HepG2 (cell line): ENCODE measurements around the gene MXRA8. TPM values are rescaled to one million over a fixed set of nuclear protein-coding genes. Genes with fewer than 3 reads are reported as not detected.
A peak's percentile ranks its signal among the peaks of the same experiment; 100 is the strongest.

Experiments used
- AKAP8 ChIP-seq: sonication (generic); formaldehyde crosslinking; IDR thresholded peaks from 2 replicates; pipeline ENCODE4 v1.5.1; 2020; ENCODE audit warnings: mild to moderate bottlenecking, missing genetic modification reagents
- CC2D1A ChIP-seq: sonication (generic); formaldehyde crosslinking; IDR thresholded peaks from 2 replicates; pipeline ENCODE4 v1.8.1; 2023; ENCODE audit warnings: mild to moderate bottlenecking, missing genetic modification reagents
- EP300 ChIP-seq, 3 experiments: sonication (generic) in 1 of 3; formaldehyde crosslinking in 1 of 3; IDR thresholded peaks; 2 replicates each; pipeline versions ENCODE4 v1.5.1 to v1.6.1; 2011 to 2020; ENCODE audit warnings: low read depth in 2 of 3, low read length in 2 of 3, borderline replicate concordance in 1 of 3, improper control_type of control experiment in 1 of 3, mild to moderate bottlenecking in 1 of 3, missing genetic modification reagents in 1 of 3, moderate library complexity in 1 of 3
- ETV5 ChIP-seq: IDR thresholded peaks from 2 replicates; pipeline ENCODE4 v1.6.1; 2018; ENCODE audit warnings: missing biosample characterization, missing genetic modification reagents, inconsistent platforms, borderline replicate concordance
- FOSL2 ChIP-seq: sonication (generic); formaldehyde crosslinking; IDR thresholded peaks from 2 replicates; pipeline ENCODE4 v1.4.0; 2020; ENCODE audit warnings: missing genetic modification reagents
- GPN1 ChIP-seq: sonication (generic); formaldehyde crosslinking; IDR thresholded peaks from 2 replicates; pipeline ENCODE4 v1.5.1; 2020; ENCODE audit warnings: missing genetic modification reagents, borderline replicate concordance
- RCOR2 ChIP-seq: IDR thresholded peaks from 2 replicates; pipeline ENCODE4 v1.6.1; 2016; ENCODE audit warnings: missing biosample characterization, missing genetic modification reagents
- SUZ12 ChIP-seq: fragments of 150-350 bp; IDR thresholded peaks from 2 replicates; pipeline ENCODE4 v1.6.1; 2014; ENCODE audit warnings: low read depth, low read length
- ZBTB2 ChIP-seq: sonication (generic); formaldehyde crosslinking; IDR thresholded peaks from 2 replicates; pipeline ENCODE4 v1.8.0; 2022; ENCODE audit warnings: low read depth, missing genetic modification reagents
- ZNF180 ChIP-seq: sonication (generic); formaldehyde crosslinking; IDR thresholded peaks from 2 replicates; pipeline ENCODE4 v1.4.0; 2020; ENCODE audit warnings: low read depth, missing genetic modification reagents, borderline replicate concordance
- ZNF441 ChIP-seq: sonication (generic); formaldehyde crosslinking; IDR thresholded peaks from 2 replicates; pipeline ENCODE4 v1.7.0; 2021; ENCODE audit warnings: missing genetic modification reagents, borderline replicate concordance
- ZNF589 ChIP-seq: sonication (generic); formaldehyde crosslinking; conservative IDR thresholded peaks from 2 replicates; pipeline ENCODE4 v1.8.0; 2022; ENCODE audit warnings: mild to moderate bottlenecking, moderate library complexity, missing genetic modification reagents
- ZNF781 ChIP-seq: sonication (generic); formaldehyde crosslinking; IDR thresholded peaks from 2 replicates; pipeline ENCODE4 v1.5.1; 2020; ENCODE audit warnings: borderline replicate concordance, mild to moderate bottlenecking, missing genetic modification reagents; ENCODE audit errors: not compliant biosample characterization
- ZNF816 ChIP-seq: sonication (generic); formaldehyde crosslinking; IDR thresholded peaks from 2 replicates; pipeline ENCODE4 v1.8.0; 2022; ENCODE audit warnings: missing genetic modification reagents, mild to moderate bottlenecking, borderline replicate concordance
- ZSCAN21 ChIP-seq: sonication (generic); formaldehyde crosslinking; IDR thresholded peaks from 2 replicates; pipeline ENCODE4 v1.8.0; 2022; ENCODE audit warnings: mild to moderate bottlenecking, missing genetic modification reagents, moderate library complexity, borderline replicate concordance
- polyA plus RNA-seq, 8 experiments: library from polyadenylated mRNA; depleted of rRNA in 3 of 8; stranded (reverse) in 7 of 8; unstranded in 1 of 8; fragments of >200 nt; fragmentation: Illumina TruSeq in 4 of 8; extraction: Trizol in 4 of 8; gene quantifications; 2 replicates each; pipeline versions ENCODE4 v1.2.1 to v1.2.3, GENCODE V29; 2011 to 2016; ENCODE audit warnings: low read depth in 4 of 8, missing spikeins in 1 of 8, mixed read lengths in 1 of 8; ENCODE audit not compliant: insufficient read depth in 1 of 8
- total RNA-seq, 5 experiments: library from RNA; depleted of rRNA; stranded (reverse); fragments of >200 nt; fragmentation: Illumina TruSeq; extraction: Trizol; gene quantifications; 2 replicates each; pipeline ENCODE4 v1.2.3, GENCODE V29; 2016; ENCODE audit warnings: low read depth in 1 of 5
- TF ChIP-seq, protein P1 (sequence below), 2 experiments: sonication (generic) in 1 of 2; formaldehyde crosslinking in 1 of 2; IDR thresholded peaks; 2 replicates each; pipeline versions ENCODE4 v1.4.0 to v1.6.1; 2018 to 2020; ENCODE audit warnings: missing genetic modification reagents in 2 of 2, borderline replicate concordance in 1 of 2, low read depth in 1 of 2, mild to moderate bottlenecking in 1 of 2, missing biosample characterization in 1 of 2
- TF ChIP-seq, protein P2 (sequence below): fragments of 450-650 bp; IDR thresholded peaks from 2 replicates; pipeline ENCODE4 v1.6.1; 2017; ENCODE audit warnings: mild to moderate bottlenecking
- TF ChIP-seq, protein P3 (sequence below): sonication (generic); formaldehyde crosslinking; IDR thresholded peaks from 2 replicates; pipeline ENCODE4 v1.5.1; 2020; ENCODE audit warnings: missing genetic modification reagents, mild to moderate bottlenecking, borderline replicate concordance
- TF ChIP-seq, protein P4 (sequence below): sonication (generic); formaldehyde crosslinking; IDR thresholded peaks from 2 replicates; pipeline ENCODE4 v1.4.0; 2020; ENCODE audit warnings: missing genetic modification reagents

Gene MXRA8
- total and polyA plus RNA-seq, 2 of the 13 experiments (the other 11 are each of a cell fraction or from before 2014, with no cell fraction given), result 19.8 to 44.8 TPM

DNA sequence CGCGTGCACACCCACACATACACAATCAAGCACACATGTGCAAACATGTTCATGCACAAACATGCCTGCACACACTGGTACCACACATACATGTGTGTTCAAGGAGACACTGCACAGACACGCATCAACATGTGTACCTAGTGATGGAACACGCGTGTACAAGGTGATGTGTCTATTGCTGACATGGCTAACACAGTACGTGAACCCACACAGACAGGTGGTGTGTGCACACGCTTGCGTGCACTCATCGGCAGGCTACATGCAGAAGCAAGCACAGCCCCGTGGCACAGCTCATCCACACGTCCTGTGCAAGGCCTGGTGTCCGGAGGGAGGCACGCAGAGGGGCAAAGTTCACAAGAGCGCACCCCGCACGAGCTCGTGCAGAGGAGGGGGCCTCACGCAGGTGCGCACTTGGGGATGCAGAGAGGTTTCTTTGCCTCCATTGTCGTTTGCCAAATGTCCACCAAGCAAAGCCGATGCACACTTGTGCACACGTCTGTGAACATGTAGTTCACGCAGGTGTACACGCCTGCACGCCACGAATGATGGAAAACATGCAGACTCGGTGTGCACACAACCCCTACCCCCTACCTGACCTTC is 51.6 kb downstream of the MXRA8 start (continued):
- TF ChIP-seq, protein P1, sequence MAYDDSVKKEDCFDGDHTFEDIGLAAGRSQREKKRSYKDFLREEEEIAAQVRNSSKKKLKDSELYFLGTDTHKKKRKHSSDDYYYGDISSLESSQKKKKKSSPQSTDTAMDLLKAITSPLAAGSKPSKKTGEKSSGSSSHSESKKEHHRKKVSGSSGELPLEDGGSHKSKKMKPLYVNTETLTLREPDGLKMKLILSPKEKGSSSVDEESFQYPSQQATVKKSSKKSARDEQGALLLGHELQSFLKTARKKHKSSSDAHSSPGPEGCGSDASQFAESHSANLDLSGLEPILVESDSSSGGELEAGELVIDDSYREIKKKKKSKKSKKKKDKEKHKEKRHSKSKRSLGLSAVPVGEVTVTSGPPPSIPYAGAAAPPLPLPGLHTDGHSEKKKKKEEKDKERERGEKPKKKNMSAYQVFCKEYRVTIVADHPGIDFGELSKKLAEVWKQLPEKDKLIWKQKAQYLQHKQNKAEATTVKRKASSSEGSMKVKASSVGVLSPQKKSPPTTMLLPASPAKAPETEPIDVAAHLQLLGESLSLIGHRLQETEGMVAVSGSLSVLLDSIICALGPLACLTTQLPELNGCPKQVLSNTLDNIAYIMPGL (CRISPR knock-in tag; IDR thresholded peaks at IDR 0.05; ENCODE audit: borderline replicate concordance in 1 of 2, low read depth in 1 of 2), result peak in 1 of 2 experiments; percentile 41; a peak in 3 of 4 replicates
- peak; percentile 95 for TF ChIP-seq AKAP8 (CRISPR knock-in tag)
- no peak for TF ChIP-seq ZNF180 (CRISPR knock-in tag)
- TF ChIP-seq ETV5 (CRISPR knock-in tag), result peak; percentile 38
- no peak for TF ChIP-seq ZNF781
- TF ChIP-seq ZNF589 (CRISPR knock-in tag), result 0 out of 2 replicates have a peak, but pooled peaks have one; percentile 52
- TF ChIP-seq FOSL2, result no peak
- no peak for TF ChIP-seq ZBTB2 (CRISPR knock-in tag)
- no peak for TF ChIP-seq CC2D1A
- TF ChIP-seq EP300 (IDR thresholded peaks at IDR 0.05; ENCODE audit: low read depth in 2 of 2, low read length in 2 of 2), result no peak
- no peak for TF ChIP-seq EP300 (CRISPR knock-in tag; IDR thresholded peaks at IDR 0.05; ENCODE audit: borderline replicate concordance)
- peak; percentile 65; the same call in 1 of the 2 replicates for TF ChIP-seq ZSCAN21 (CRISPR knock-in tag)
- TF ChIP-seq, protein P2, sequence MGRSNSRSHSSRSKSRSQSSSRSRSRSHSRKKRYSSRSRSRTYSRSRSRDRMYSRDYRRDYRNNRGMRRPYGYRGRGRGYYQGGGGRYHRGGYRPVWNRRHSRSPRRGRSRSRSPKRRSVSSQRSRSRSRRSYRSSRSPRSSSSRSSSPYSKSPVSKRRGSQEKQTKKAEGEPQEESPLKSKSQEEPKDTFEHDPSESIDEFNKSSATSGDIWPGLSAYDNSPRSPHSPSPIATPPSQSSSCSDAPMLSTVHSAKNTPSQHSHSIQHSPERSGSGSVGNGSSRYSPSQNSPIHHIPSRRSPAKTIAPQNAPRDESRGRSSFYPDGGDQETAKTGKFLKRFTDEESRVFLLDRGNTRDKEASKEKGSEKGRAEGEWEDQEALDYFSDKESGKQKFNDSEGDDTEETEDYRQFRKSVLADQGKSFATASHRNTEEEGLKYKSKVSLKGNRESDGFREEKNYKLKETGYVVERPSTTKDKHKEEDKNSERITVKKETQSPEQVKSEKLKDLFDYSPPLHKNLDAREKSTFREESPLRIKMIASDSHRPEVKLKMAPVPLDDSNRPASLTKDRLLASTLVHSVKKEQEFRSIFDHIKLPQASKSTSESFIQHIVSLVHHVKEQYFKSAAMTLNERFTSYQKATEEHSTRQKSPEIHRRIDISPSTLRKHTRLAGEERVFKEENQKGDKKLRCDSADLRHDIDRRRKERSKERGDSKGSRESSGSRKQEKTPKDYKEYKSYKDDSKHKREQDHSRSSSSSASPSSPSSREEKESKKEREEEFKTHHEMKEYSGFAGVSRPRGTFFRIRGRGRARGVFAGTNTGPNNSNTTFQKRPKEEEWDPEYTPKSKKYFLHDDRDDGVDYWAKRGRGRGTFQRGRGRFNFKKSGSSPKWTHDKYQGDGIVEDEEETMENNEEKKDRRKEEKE, result no peak
- TF ChIP-seq, protein P3, sequence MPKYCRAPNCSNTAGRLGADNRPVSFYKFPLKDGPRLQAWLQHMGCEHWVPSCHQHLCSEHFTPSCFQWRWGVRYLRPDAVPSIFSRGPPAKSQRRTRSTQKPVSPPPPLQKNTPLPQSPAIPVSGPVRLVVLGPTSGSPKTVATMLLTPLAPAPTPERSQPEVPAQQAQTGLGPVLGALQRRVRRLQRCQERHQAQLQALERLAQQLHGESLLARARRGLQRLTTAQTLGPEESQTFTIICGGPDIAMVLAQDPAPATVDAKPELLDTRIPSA (CRISPR knock-in tag), result no peak
- TF ChIP-seq GPN1 (CRISPR knock-in tag), result no peak
- TF ChIP-seq ZNF441, result no peak
- no peak for TF ChIP-seq ZNF816
- no peak for TF ChIP-seq RCOR2 (CRISPR knock-in tag)
- TF ChIP-seq, protein P4, sequence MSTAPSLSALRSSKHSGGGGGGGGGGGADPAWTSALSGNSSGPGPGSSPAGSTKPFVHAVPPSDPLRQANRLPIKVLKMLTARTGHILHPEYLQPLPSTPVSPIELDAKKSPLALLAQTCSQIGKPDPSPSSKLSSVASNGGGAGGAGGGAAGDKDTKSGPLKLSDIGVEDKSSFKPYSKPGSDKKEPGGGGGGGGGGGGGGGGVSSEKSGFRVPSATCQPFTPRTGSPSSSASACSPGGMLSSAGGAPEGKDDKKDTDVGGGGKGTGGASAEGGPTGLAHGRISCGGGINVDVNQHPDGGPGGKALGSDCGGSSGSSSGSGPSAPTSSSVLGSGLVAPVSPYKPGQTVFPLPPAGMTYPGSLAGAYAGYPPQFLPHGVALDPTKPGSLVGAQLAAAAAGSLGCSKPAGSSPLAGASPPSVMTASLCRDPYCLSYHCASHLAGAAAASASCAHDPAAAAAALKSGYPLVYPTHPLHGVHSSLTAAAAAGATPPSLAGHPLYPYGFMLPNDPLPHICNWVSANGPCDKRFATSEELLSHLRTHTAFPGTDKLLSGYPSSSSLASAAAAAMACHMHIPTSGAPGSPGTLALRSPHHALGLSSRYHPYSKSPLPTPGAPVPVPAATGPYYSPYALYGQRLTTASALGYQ (CRISPR knock-in tag), result no peak
- no peak for TF ChIP-seq SUZ12
